Thoracic aorta (tissue), 2 donors: ENCODE results near the gene SYNPO. TPM values are rescaled to one million over a fixed set of nuclear protein-coding genes. Genes with fewer than 3 reads are reported as not detected.

ENCODE experiments used
- ATAC-seq: fragments of 150-250 bp; one replicate; pipeline ENCODE4 v1.8.0; 2017; ENCODE audit warnings: low read depth; ENCODE audit not compliant: insufficient number of reproducible peaks, low FRiP score
- DNase-seq: peaks from one replicate; pipeline ENCODE4 v3.0.0-alpha.2; 2020; ENCODE audit warnings: low spot score
- H3K27ac ChIP-seq, 2 donors: fragments of 200-600 bp; sonication (generic); 1 replicate in 1 of 2; 2 replicates in 1 of 2; pipeline ENCODE4 v1.5.1; 2016; ENCODE audit warnings: mild to moderate bottlenecking in 2 of 2, moderate library complexity in 2 of 2
- H3K27me3 ChIP-seq: fragments of 200-600 bp; sonication (generic); replicated peaks from 2 replicates; pipeline ENCODE4 v1.6.0; 2016; ENCODE audit warnings: mild to moderate bottlenecking; ENCODE audit not compliant: insufficient read depth
- H3K36me3 ChIP-seq: fragments of 200-600 bp; sonication (generic); one replicate; pipeline ENCODE4 v1.5.1; 2016
- H3K4me1 ChIP-seq, 2 donors: fragments of 200-600 bp; sonication (generic); 1 replicate in 1 of 2; 2 replicates in 1 of 2; pipeline versions ENCODE4 v1.5.1 to v1.6.0; 2016; ENCODE audit warnings: low read depth in 2 of 2, mild to moderate bottlenecking in 1 of 2; ENCODE audit not compliant: control insufficient read depth in 1 of 2
- H3K4me3 ChIP-seq: fragments of 200-600 bp; sonication (generic); 2 replicates; pipeline ENCODE4 v1.5.1; 2016; ENCODE audit warnings: mild to moderate bottlenecking
- H3K9me3 ChIP-seq: fragments of 200-600 bp; sonication (generic); 2 replicates; pipeline ENCODE4 v1.5.1; 2016
- total RNA-seq, 2 donors: library from RNA; depleted of rRNA; stranded (reverse); fragments of >200 nt; gene quantifications; one replicate each; pipeline versions ENCODE4 v1.1.0 to v1.2.3, GENCODE V29; 2016
- TF ChIP-seq, protein P1 (sequence below): fragments of 200-600 bp; sonication (generic); IDR thresholded peaks from one replicate; pipeline ENCODE4 v1.5.1; 2019; ENCODE audit warnings: antibody characterized with exemption

The SYNPO gene
- total RNA-seq, 2 donors from 2014 or later = 191 to 226 TPM

DNA sequence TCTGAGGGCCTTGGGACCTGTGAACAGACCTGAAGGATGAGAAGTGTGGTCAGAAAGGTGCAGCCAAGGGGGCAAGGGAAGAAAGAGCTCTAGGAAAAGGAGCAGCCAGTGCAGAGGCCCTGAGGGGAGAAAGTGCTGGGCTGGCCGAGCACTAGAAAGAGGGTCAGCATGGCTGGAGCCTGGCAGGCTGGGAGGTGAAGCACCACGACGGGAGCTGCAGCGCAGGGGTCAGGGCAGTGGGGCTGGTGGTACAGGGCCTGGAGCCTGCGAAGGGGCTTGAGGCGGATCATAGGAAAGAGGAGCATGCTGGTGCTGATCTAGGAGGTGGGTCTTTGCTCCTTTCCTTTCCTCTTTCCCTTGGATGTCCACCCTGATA lies 9.1 kb upstream of the SYNPO start:
- DNase-seq = no peak
- H3K27me3 ChIP-seq = no peaks in the 10 kb centered on the region
- H3K9me3 ChIP-seq = no peaks in the 10 kb centered on the region
- H3K4me3 ChIP-seq = no peak overlapping the region
- no peak for ATAC-seq
- H3K27ac ChIP-seq = peak overlapping the region; percentile 99 to 100
- TF ChIP-seq, protein P1, sequence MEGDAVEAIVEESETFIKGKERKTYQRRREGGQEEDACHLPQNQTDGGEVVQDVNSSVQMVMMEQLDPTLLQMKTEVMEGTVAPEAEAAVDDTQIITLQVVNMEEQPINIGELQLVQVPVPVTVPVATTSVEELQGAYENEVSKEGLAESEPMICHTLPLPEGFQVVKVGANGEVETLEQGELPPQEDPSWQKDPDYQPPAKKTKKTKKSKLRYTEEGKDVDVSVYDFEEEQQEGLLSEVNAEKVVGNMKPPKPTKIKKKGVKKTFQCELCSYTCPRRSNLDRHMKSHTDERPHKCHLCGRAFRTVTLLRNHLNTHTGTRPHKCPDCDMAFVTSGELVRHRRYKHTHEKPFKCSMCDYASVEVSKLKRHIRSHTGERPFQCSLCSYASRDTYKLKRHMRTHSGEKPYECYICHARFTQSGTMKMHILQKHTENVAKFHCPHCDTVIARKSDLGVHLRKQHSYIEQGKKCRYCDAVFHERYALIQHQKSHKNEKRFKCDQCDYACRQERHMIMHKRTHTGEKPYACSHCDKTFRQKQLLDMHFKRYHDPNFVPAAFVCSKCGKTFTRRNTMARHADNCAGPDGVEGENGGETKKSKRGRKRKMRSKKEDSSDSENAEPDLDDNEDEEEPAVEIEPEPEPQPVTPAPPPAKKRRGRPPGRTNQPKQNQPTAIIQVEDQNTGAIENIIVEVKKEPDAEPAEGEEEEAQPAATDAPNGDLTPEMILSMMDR = no peak
- H3K36me3 ChIP-seq = no peaks in the 10 kb centered on the region
- H3K4me1 ChIP-seq = peaks cover 64 to 93% of the 10 kb centered on the region in 2 donors

DNA sequence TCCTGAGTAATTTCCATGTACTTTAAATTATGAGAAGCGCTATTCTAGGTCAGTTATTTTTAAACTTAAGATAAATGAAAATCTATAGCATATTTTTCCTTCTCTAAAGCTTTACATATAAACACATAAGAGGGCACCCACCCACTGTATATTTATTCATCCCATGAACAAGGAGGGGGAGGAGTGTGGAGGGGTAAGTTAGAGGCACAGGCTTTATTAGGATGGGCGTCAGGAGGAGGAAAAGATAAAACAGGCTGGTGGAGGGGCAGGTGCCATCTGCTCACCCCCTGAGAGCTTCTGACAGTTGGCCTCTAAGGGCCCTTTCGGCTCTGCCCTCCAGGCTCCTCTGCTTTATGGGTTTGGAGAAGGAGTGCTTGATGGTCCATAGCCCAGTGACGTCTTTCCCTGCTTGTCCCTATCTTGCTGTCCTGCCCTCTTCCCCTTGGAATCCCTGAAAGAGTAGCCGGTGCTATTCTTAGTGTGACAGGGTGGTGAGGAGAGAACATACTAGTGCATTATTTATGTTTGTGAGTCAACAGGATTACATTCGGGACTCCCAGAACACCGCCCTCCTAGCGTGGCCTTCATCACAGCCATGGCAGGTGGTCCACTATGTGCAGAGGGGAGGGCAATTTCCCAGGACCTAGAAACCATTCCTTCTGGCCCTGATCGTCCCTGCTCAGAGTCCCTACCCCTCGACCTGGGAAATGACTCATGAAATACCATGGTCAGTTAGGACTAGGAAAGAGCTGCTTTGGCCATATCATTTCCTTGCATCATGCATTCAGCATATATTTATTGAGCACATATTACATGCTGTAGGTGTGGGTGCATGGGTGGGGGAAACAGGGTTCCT lies 7.9 kb upstream of the SYNPO start:
- Histone ChIP-seq H3K27me3 (no peaks in the 10 kb centered on the region), H3K4me3 (peak overlapping the region; percentile 10), H3K4me1 (peaks cover 70 to 99% of the 10 kb centered on the region in 2 donors), H3K9me3 (no peaks in the 10 kb centered on the region), H3K27ac (peak overlapping the region; percentile 52 to 100), H3K36me3 (no peaks in the 10 kb centered on the region)
- TF ChIP-seq, protein P1 = no peak
- ATAC-seq (no peak), DNase-seq (no peak)

- peak overlapping the region; percentile 52 to 100 for H3K27ac ChIP-seq
- ATAC-seq (no peak), DNase-seq (no peak)
- no peaks in the 10 kb centered on the region for H3K36me3 ChIP-seq
- no peaks in the 10 kb centered on the region for H3K27me3 ChIP-seq
- no peak overlapping the region for H3K4me3 ChIP-seq
- TF ChIP-seq, protein P1 = no peak
- peaks cover 76 to 99% of the 10 kb centered on the region in 2 donors for H3K4me1 ChIP-seq
- H3K9me3 ChIP-seq = no peaks in the 10 kb centered on the region
Measured at GRCh38 chr5:150633429-150633828, 7.0 kb upstream of the SYNPO start.

DNA sequence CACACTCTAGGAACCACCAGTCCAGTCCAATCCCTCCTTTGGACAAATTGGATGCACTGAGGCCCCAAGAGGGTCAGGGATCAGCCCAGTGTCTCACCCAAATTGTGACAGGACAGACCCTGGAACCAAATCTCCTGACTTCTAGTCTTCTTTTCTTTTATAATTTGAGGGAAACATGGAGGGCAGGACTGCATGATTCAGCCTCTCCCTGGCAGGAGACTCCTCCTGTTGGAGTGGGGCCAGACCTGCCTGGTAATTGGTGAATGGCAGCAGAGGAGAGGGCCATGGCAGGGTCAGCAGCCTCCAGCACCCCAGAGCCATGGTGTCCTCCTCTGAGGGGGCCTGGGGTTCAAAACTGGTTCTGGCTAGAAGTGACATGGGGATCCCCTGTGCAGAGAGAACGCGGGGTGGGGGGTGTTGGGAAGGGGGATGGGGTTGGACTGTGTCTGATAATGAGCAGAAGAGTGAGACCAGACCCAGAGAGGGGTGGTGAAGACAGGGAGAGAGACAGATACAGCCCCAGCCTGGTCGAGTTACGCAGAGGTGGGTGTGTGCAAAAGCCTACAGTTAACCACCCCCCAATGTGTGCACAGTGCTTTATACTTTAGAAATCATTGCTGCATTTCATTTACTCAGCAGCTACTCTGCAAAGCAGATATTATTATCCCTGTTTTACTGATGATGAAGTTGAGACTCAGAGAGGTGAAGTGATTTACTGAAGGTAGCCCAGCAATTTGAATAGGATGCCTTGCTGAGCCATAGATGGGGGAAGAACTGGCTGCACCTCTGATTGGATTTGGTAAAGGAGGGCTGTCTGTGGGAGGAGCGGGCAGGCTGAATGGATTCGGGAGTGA lies 3.8 kb upstream of the SYNPO start:
- Histone ChIP-seq H3K4me3 (no peak overlapping the region), H3K27me3 (no peaks in the 10 kb centered on the region), H3K4me1 (peaks cover 74 to 97% of the 10 kb centered on the region in 2 donors), H3K36me3 (no peaks in the 10 kb centered on the region), H3K27ac (peak overlapping the region; percentile 94 to 98), H3K9me3 (no peaks in the 10 kb centered on the region)
- peak; percentile 68 for DNase-seq
- no peak for ATAC-seq
- TF ChIP-seq, protein P1 = no peak
